ENCODE data around the gene MOB3B.

- TF ChIP-seq TOX (CRISPR knock-in tag; IDR thresholded peaks at IDR 0.05; ENCODE audit: borderline replicate concordance) (no peak), CREB5 (CRISPR knock-in tag; IDR thresholded peaks at IDR 0.05; ENCODE audit: low read depth) (no peak), CSRNP3 (CRISPR knock-in tag; IDR thresholded peaks at IDR 0.05) (no peak), OSR1 (CRISPR knock-in tag; IDR thresholded peaks at IDR 0.05) (no peak), ZFP30 (CRISPR knock-in tag; IDR thresholded peaks at IDR 0.05) (no peak), PPARA (CRISPR knock-in tag; IDR thresholded peaks at IDR 0.05; ENCODE audit: borderline replicate concordance) (no peak), CSDC2 (CRISPR knock-in tag; IDR thresholded peaks at IDR 0.05) (no peak), ZNF565 (CRISPR knock-in tag; conservative IDR thresholded peaks at IDR 0.05; ENCODE audit: low read depth) (no peak), PATZ1 (CRISPR knock-in tag; IDR thresholded peaks at IDR 0.05; ENCODE audit: borderline replicate concordance) (no peak), TSHZ2 (CRISPR knock-in tag; IDR thresholded peaks at IDR 0.05) (no peak), BACH2 (CRISPR knock-in tag; IDR thresholded peaks at IDR 0.05; ENCODE audit: borderline replicate concordance) (no peak), ZFP3 (CRISPR knock-in tag; IDR thresholded peaks at IDR 0.05) (no peak), POU6F1 (CRISPR knock-in tag; IDR thresholded peaks at IDR 0.05; ENCODE audit: borderline replicate concordance, low read depth) (no peak)
These were observed 23.9 kb downstream of the MOB3B start for GRCh38 chr9:27505744-27506161.

Data from SK-N-SH treated with all-trans-retinoic acid at 6 μM for 48 hours (cell line).